GM19452 (cell line): Measurements from ENCODE around the gene ATP8B4.

Experiments
- ATAC-seq: cut with Tn5 transposase; IDR thresholded peaks from one replicate; pipeline ENCODE4 v1.9.1; 2021; ENCODE audit not compliant: unreplicated experiment

ATP8B4 gene

GRCh38 chr15:50065279-50065678 is 53.8 kb downstream of the ATP8B4 start:
- ATAC-seq: no peak

GRCh38 chr15:50064673-50065072 is 54.4 kb downstream of the ATP8B4 start:
- no peak for ATAC-seq

- no peak for ATAC-seq
Observed at GRCh38 chr15:50063226-50063625, 55.8 kb downstream of the ATP8B4 start.

GRCh38 chr15:50061503-50061902 is 57.5 kb downstream of the ATP8B4 start:
- no peak for ATAC-seq

GRCh38 chr15:50059883-50060282 is 59.1 kb downstream of the ATP8B4 start:
- no peak for ATAC-seq

- ATAC-seq: no peak
Observed at GRCh38 chr15:50059203-50059772, 59.7 kb downstream of the ATP8B4 start.

- ATAC-seq: no peak
Observed at GRCh38 chr15:50057905-50058639, 61.0 kb downstream of the ATP8B4 start.

GRCh38 chr15:50057196-50057595 is 61.8 kb downstream of the ATP8B4 start:
- ATAC-seq: no peak

- ATAC-seq: no peak
Observed at GRCh38 chr15:50055750-50056157, 63.3 kb downstream of the ATP8B4 start.

- ATAC-seq: no peak
Observed at GRCh38 chr15:50055332-50055731, 63.7 kb downstream of the ATP8B4 start.

GRCh38 chr15:50053055-50053856 is 65.8 kb downstream of the ATP8B4 start:
- no peak for ATAC-seq

- no peak for ATAC-seq
Observed at GRCh38 chr15:50051811-50052419, 67.1 kb downstream of the ATP8B4 start.

GRCh38 chr15:50050986-50051743 is 67.9 kb downstream of the ATP8B4 start:
- no peak for ATAC-seq

GRCh38 chr15:50049871-50050270 is 69.2 kb downstream of the ATP8B4 start:
- ATAC-seq: no peak

- ATAC-seq: no peak
Observed at GRCh38 chr15:50046867-50047266, 72.2 kb downstream of the ATP8B4 start.

- ATAC-seq: no peak
Observed at GRCh38 chr15:50046159-50046558, 72.9 kb downstream of the ATP8B4 start.

- ATAC-seq: no peak
Observed at GRCh38 chr15:50044904-50045303, 74.1 kb downstream of the ATP8B4 start.

GRCh38 chr15:50044406-50044805 is 74.6 kb downstream of the ATP8B4 start:
- no peak for ATAC-seq

- no peak for ATAC-seq
Observed at GRCh38 chr15:50042775-50043174, 76.3 kb downstream of the ATP8B4 start.

- ATAC-seq: no peak
Observed at GRCh38 chr15:50030456-50030855, 88.6 kb downstream of the ATP8B4 start.

- ATAC-seq: no peak
Observed at GRCh38 chr15:50028326-50028725, 90.7 kb downstream of the ATP8B4 start.
